GM19099 (cell line): ENCODE data around the gene NDRG4.

Source experiments
- POLR2A ChIP-seq: IDR thresholded peaks from 3 replicates; pipeline ENCODE4 v1.6.1; 2011; ENCODE audit warnings: low read depth; ENCODE audit not compliant: insufficient read length; ENCODE audit errors: extremely low read depth

The NDRG4 gene

GRCh38 chr16:58533751-58534470 is 34.0 kb downstream of the NDRG4 start:
- no peak for TF ChIP-seq POLR2A

- TF ChIP-seq POLR2A, result no peak
Measured at GRCh38 chr16:58535100-58535499, 35.2 kb downstream of the NDRG4 start.

GRCh38 chr16:58536278-58536677 is 36.3 kb downstream of the NDRG4 start:
- TF ChIP-seq POLR2A, result no peak

GRCh38 chr16:58537124-58537906 is 37.4 kb downstream of the NDRG4 start:
- TF ChIP-seq POLR2A, result no peak

GRCh38 chr16:58541711-58542110 is 41.8 kb downstream of the NDRG4 start:
- TF ChIP-seq POLR2A, result no peak

- no peak for TF ChIP-seq POLR2A
Measured at GRCh38 chr16:58542291-58542690, 42.3 kb downstream of the NDRG4 start.

GRCh38 chr16:58543685-58544084 is 43.7 kb downstream of the NDRG4 start:
- TF ChIP-seq POLR2A, result no peak

GRCh38 chr16:58548378-58548777 is 48.4 kb downstream of the NDRG4 start:
- no peak for TF ChIP-seq POLR2A

GRCh38 chr16:58551496-58551895 is 51.6 kb downstream of the NDRG4 start:
- no peak for TF ChIP-seq POLR2A

GRCh38 chr16:58556678-58557077 is 56.7 kb downstream of the NDRG4 start:
- no peak for TF ChIP-seq POLR2A
